Hepatocyte (in vitro differentiated cells): Measurements from ENCODE around the gene PPP3R1. TPM values are rescaled to one million over a fixed set of nuclear protein-coding genes. Genes with fewer than 3 reads are reported as not detected.

ENCODE experiments used
- DNase-seq: peaks from one replicate; pipeline ENCODE4 v3.0.0-alpha.2; 2016; ENCODE audit warnings: low spot score
- H2AFZ ChIP-seq: fragments of 200-600 bp; sonication (generic); 2 replicates; pipeline ENCODE4 v1.6.0; 2016; ENCODE audit warnings: antibody characterized with exemption, mild to moderate bottlenecking
- H3K27ac ChIP-seq: fragments of 200-600 bp; sonication (generic); 2 replicates; pipeline ENCODE4 v1.5.1; 2016; ENCODE audit warnings: mild to moderate bottlenecking
- H3K27me3 ChIP-seq: fragments of 200-600 bp; sonication (generic); 2 replicates; pipeline ENCODE4 v1.6.1; 2016
- H3K36me3 ChIP-seq: fragments of 200-600 bp; sonication (generic); replicated peaks from 2 replicates; pipeline ENCODE4 v1.5.1; 2016; ENCODE audit warnings: low read depth; ENCODE audit not compliant: insufficient read depth
- H3K4me1 ChIP-seq: fragments of 200-600 bp; sonication (generic); 2 replicates; pipeline ENCODE4 v1.5.1; 2016; ENCODE audit warnings: mild to moderate bottlenecking, moderate library complexity; ENCODE audit not compliant: insufficient read depth
- H3K4me2 ChIP-seq: fragments of 200-600 bp; sonication (generic); 2 replicates; pipeline ENCODE4 v1.6.0; 2016
- H3K4me3 ChIP-seq: fragments of 200-600 bp; sonication (generic); 2 replicates; pipeline ENCODE4 v1.5.1; 2016; ENCODE audit warnings: mild to moderate bottlenecking
- H3K79me2 ChIP-seq: fragments of 200-600 bp; sonication (generic); 2 replicates; pipeline ENCODE4 v1.6.0; 2017; ENCODE audit warnings: mild to moderate bottlenecking
- H3K9me2 ChIP-seq: fragments of 200-600 bp; sonication (generic); replicated peaks from 2 replicates; pipeline ENCODE4 v1.6.0; 2017; ENCODE audit warnings: mild to moderate bottlenecking; ENCODE audit not compliant: insufficient read depth
- H3K9me3 ChIP-seq: fragments of 200-600 bp; sonication (generic); 2 replicates; pipeline ENCODE4 v1.5.1; 2016; ENCODE audit warnings: low read depth, mild to moderate bottlenecking
- H4K20me1 ChIP-seq: fragments of 200-600 bp; sonication (generic); 2 replicates; pipeline ENCODE4 v1.6.0; 2016; ENCODE audit warnings: mild to moderate bottlenecking; ENCODE audit not compliant: insufficient read depth, poor library complexity, severe bottlenecking
- CTCF ChIP-seq: fragments of 200-600 bp; sonication (generic); IDR thresholded peaks from 2 replicates; pipeline ENCODE4 v1.5.1; 2016; ENCODE audit warnings: antibody characterized with exemption, mild to moderate bottlenecking; ENCODE audit not compliant: poor library complexity
- EZH2 ChIP-seq: fragments of 200-600 bp; sonication (generic); IDR thresholded peaks from 2 replicates; pipeline ENCODE4 v1.6.1; 2016; ENCODE audit warnings: antibody characterized with exemption, mild to moderate bottlenecking, borderline replicate concordance
- EZH2phosphoT487 ChIP-seq: fragments of 200-600 bp; sonication (generic); IDR thresholded peaks from one replicate; pipeline ENCODE4 v1.6.1; 2018; ENCODE audit warnings: antibody characterized with exemption, mild to moderate bottlenecking, low read depth, moderate library complexity; ENCODE audit not compliant: unreplicated experiment, severe bottlenecking
- WGBS: methylation state at CpG from one replicate; pipeline ENCODE4 v1.1.6; 2016; ENCODE audit warnings: low lambda C conversion rate; ENCODE audit errors: missing lambda C conversion rate; 5-methylcytosine and 5-hydroxymethylcytosine counted together
- polyA plus RNA-seq: library from polyadenylated mRNA; unstranded; fragments of >200 nt; fragmentation: Nextera tagmentation; extraction: Ambion mirVana; gene quantifications from 2 replicates; pipeline ENCODE4 v1.2.1, GENCODE V29; 2016
- total RNA-seq: library from RNA; depleted of rRNA; stranded (reverse); fragments of >200 nt; gene quantifications from 2 replicates; pipeline ENCODE4 v1.2.3, GENCODE V29; 2014

PPP3R1 gene
- total and polyA plus RNA-seq, 2 experiments from 2014 or later = 5.1 to 46.5 TPM

DNA sequence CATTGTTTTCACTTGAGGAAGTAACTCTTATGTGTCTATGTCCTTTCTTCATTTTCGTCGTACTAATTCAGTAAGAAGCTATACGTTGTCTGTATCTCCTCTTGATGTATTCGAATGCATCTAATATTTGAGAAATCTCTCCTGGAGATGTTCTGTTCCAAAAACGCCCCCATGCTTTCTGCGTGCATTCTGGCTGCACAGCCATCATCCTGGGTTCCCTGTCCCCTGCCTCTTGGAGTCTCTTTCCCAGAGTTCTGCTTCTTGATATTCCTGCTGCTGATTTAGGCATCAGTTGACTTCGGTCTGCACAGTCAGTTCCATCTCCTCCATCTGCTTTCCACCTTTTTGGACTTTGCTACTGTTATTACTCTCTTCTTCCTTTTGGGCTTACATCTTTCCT, 81.2 kb downstream of the PPP3R1 start:
- no peaks in the 10 kb centered on the region for H3K27me3 ChIP-seq
- no peak overlapping the region for H3K4me3 ChIP-seq
- no peaks in the 10 kb centered on the region for H3K9me2 ChIP-seq
- TF ChIP-seq EZH2 (no peak), EZH2phosphoT487 (no peak), CTCF (no peak)
- no peaks in the 10 kb centered on the region for H3K79me2 ChIP-seq
- H3K4me2 ChIP-seq = no peak overlapping the region
- no peak overlapping the region for H3K27ac ChIP-seq
- H3K4me1 ChIP-seq = no peaks in the 10 kb centered on the region
- no peak for DNase-seq
- H2AFZ ChIP-seq = no peak overlapping the region
- H3K9me3 ChIP-seq = no peaks in the 10 kb centered on the region
- no peaks in the 10 kb centered on the region for H4K20me1 ChIP-seq
- no peaks in the 10 kb centered on the region for H3K36me3 ChIP-seq
- WGBS = 98% methylated on average over 7 of the region's 7 CpGs

GRCh38 chr2:68169308-68169707, 83.0 kb downstream of the PPP3R1 start:
- Histone ChIP-seq H3K9me3 (no peaks in the 10 kb centered on the region), H3K4me1 (no peaks in the 10 kb centered on the region), H3K27ac (no peak overlapping the region), H4K20me1 (no peaks in the 10 kb centered on the region), H3K4me2 (no peak overlapping the region), H3K27me3 (no peaks in the 10 kb centered on the region), H3K79me2 (no peaks in the 10 kb centered on the region), H3K4me3 (no peak overlapping the region), H3K36me3 (no peaks in the 10 kb centered on the region), H3K9me2 (no peaks in the 10 kb centered on the region), H2AFZ (no peak overlapping the region)
- no peak for TF ChIP-seq EZH2phosphoT487
- TF ChIP-seq EZH2 = no peak
- no peak for TF ChIP-seq CTCF
- no peak for DNase-seq
- 96% methylated on average over 4 of the region's 4 CpGs for WGBS

GRCh38 chr2:68167186-68167585, 85.1 kb downstream of the PPP3R1 start:
- no peak for DNase-seq
- Histone ChIP-seq H3K36me3 (no peaks in the 10 kb centered on the region), H3K27me3 (no peaks in the 10 kb centered on the region), H3K9me2 (no peaks in the 10 kb centered on the region), H4K20me1 (no peaks in the 10 kb centered on the region), H3K79me2 (no peaks in the 10 kb centered on the region), H3K4me2 (no peak overlapping the region), H3K4me1 (no peaks in the 10 kb centered on the region), H2AFZ (no peak overlapping the region), H3K9me3 (no peaks in the 10 kb centered on the region), H3K4me3 (no peak overlapping the region), H3K27ac (no peak overlapping the region)
- TF ChIP-seq EZH2phosphoT487 (no peak), CTCF (no peak), EZH2 (no peak)
- 47% methylated on average over 3 of the region's 3 CpGs for WGBS

GRCh38 chr2:68163641-68164040, 88.7 kb downstream of the PPP3R1 start:
- Histone ChIP-seq H3K27ac (no peak overlapping the region), H3K27me3 (no peaks in the 10 kb centered on the region), H3K4me3 (no peak overlapping the region), H3K9me3 (no peaks in the 10 kb centered on the region), H4K20me1 (no peaks in the 10 kb centered on the region), H3K79me2 (peaks cover 15% of the 10 kb centered on the region), H3K9me2 (no peaks in the 10 kb centered on the region), H3K4me2 (no peak overlapping the region), H3K4me1 (peaks cover 3% of the 10 kb centered on the region), H3K36me3 (no peaks in the 10 kb centered on the region), H2AFZ (no peak overlapping the region)
- WGBS = 83% methylated on average over 1 of the region's 1 CpG
- TF ChIP-seq CTCF (no peak), EZH2phosphoT487 (no peak), EZH2 (no peak)
- no peak for DNase-seq
